Mesenchymal stem cell (in vitro differentiated cells and primary cell): ENCODE results near the gene RNF126. TPM values are rescaled to one million over a fixed set of nuclear protein-coding genes. Genes with fewer than 3 reads are reported as not detected.
A peak's percentile ranks its signal among the peaks of the same experiment; 100 is the strongest.

Experiments used
- DNase-seq: peaks from one replicate; pipeline ENCODE4 v3.0.0-alpha.2; 2013
- H2AFZ ChIP-seq: one replicate; pipeline ENCODE4 v1.6.1; 2013; ENCODE audit warnings: low read depth, mild to moderate bottlenecking, control low read depth, inconsistent platforms, low read length, moderate library complexity
- H2AK5ac ChIP-seq: 2 replicates; pipeline ENCODE4 v1.6.1; 2013; ENCODE audit warnings: low read length, moderate library complexity, mild to moderate bottlenecking, inconsistent platforms; ENCODE audit not compliant: severe bottlenecking
- H2BK120ac ChIP-seq: one replicate; pipeline ENCODE4 v1.6.1; 2013; ENCODE audit warnings: low read depth, mild to moderate bottlenecking, inconsistent platforms, low read length, moderate library complexity
- H2BK12ac ChIP-seq, 2 experiments: one replicate each; pipeline ENCODE4 v1.6.1; 2013; ENCODE audit warnings: inconsistent platforms in 2 of 2, low read length in 2 of 2, mild to moderate bottlenecking in 2 of 2, moderate library complexity in 2 of 2, control low read depth in 1 of 2
- H2BK15ac ChIP-seq: one replicate; pipeline ENCODE4 v1.6.1; 2013; ENCODE audit warnings: mild to moderate bottlenecking, low read depth, inconsistent platforms; ENCODE audit not compliant: poor library complexity, severe bottlenecking
- H2BK5ac ChIP-seq: 2 replicates; pipeline ENCODE4 v1.6.1; 2013; ENCODE audit warnings: low read depth, mild to moderate bottlenecking, low read length, control low read depth, inconsistent platforms; ENCODE audit not compliant: poor library complexity, severe bottlenecking
- H3K14ac ChIP-seq, 2 experiments: one replicate each; pipeline ENCODE4 v1.6.1; 2013; ENCODE audit warnings: inconsistent platforms in 2 of 2, low read length in 2 of 2, control low read depth in 1 of 2, mild to moderate bottlenecking in 1 of 2, moderate library complexity in 1 of 2
- H3K18ac ChIP-seq, 2 experiments: one replicate each; pipeline ENCODE4 v1.6.1; 2013; ENCODE audit warnings: inconsistent platforms in 2 of 2, low read length in 2 of 2, control low read depth in 1 of 2, low read depth in 1 of 2, mild to moderate bottlenecking in 1 of 2
- H3K23ac ChIP-seq, 2 experiments: one replicate each; pipeline ENCODE4 v1.6.1; 2013; ENCODE audit warnings: inconsistent platforms in 2 of 2, low read length in 2 of 2, mild to moderate bottlenecking in 2 of 2, moderate library complexity in 2 of 2, control low read depth in 1 of 2
- H3K27ac ChIP-seq: 2 replicates; pipeline ENCODE4 v1.5.1; 2013; ENCODE audit warnings: mild to moderate bottlenecking, moderate library complexity, low read length, control low read depth, inconsistent platforms; ENCODE audit not compliant: poor library complexity, severe bottlenecking
- H3K27me3 ChIP-seq, 2 experiments: 2 replicates each; pipeline versions ENCODE4 v1.6.1 to v1.7.0; 2013; ENCODE audit warnings: low read length in 2 of 2, mild to moderate bottlenecking in 2 of 2, moderate library complexity in 2 of 2, control low read depth in 1 of 2, inconsistent platforms in 1 of 2; ENCODE audit not compliant: control insufficient read depth in 1 of 2, insufficient read depth in 1 of 2
- H3K36me3 ChIP-seq, 2 experiments: 2 replicates each; pipeline versions ENCODE4 v1.6.1 to v1.7.0; 2013; ENCODE audit warnings: low read length in 2 of 2, control low read depth in 1 of 2, inconsistent platforms in 1 of 2, low read depth in 1 of 2, mild to moderate bottlenecking in 1 of 2; ENCODE audit not compliant: insufficient read depth in 2 of 2, control insufficient read depth in 1 of 2
- H3K4ac ChIP-seq, 2 experiments: one replicate each; pipeline ENCODE4 v1.6.1; 2013; ENCODE audit warnings: inconsistent platforms in 2 of 2, low read length in 2 of 2, mild to moderate bottlenecking in 2 of 2, moderate library complexity in 2 of 2, control low read depth in 1 of 2, low read depth in 1 of 2
- H3K4me1 ChIP-seq: 2 replicates; pipeline ENCODE4 v1.6.1; 2013; ENCODE audit warnings: low read depth, low read length, control low read depth; ENCODE audit not compliant: control insufficient read depth, insufficient read depth
- H3K4me2 ChIP-seq: 2 replicates; pipeline ENCODE4 v1.6.1; 2013; ENCODE audit warnings: low read length, mild to moderate bottlenecking, inconsistent platforms; ENCODE audit not compliant: poor library complexity, severe bottlenecking
- H3K4me3 ChIP-seq, 2 experiments: 2 replicates each; pipeline versions ENCODE4 v1.5.1 to v1.7.0; 2013; ENCODE audit warnings: low read length in 2 of 2, mild to moderate bottlenecking in 2 of 2, control low read depth in 1 of 2, low read depth in 1 of 2; ENCODE audit not compliant: insufficient read depth in 1 of 2
- H3K79me1 ChIP-seq: replicated peaks from 2 replicates; pipeline ENCODE4 v1.6.1; 2013; ENCODE audit warnings: mild to moderate bottlenecking, control low read depth, low read length, inconsistent platforms; ENCODE audit not compliant: poor library complexity, severe bottlenecking
- H3K9ac ChIP-seq: 2 replicates; pipeline ENCODE4 v1.7.0; 2013; ENCODE audit warnings: mild to moderate bottlenecking, low read length, moderate library complexity
- H3K9me3 ChIP-seq: 2 replicates; pipeline ENCODE4 v1.7.0; 2013; ENCODE audit warnings: mild to moderate bottlenecking, low read length; ENCODE audit not compliant: control insufficient read depth
- H4K8ac ChIP-seq: one replicate; pipeline ENCODE4 v1.6.1; 2013; ENCODE audit warnings: inconsistent platforms, mild to moderate bottlenecking, low read length, moderate library complexity
- H4K91ac ChIP-seq: one replicate; pipeline ENCODE4 v1.6.1; 2013; ENCODE audit warnings: mild to moderate bottlenecking, low read length, inconsistent platforms
- WGBS: methylation state at CpG from one replicate; pipeline ENCODE4 v1.1.7; 2013; ENCODE audit warnings: mixed read lengths; 5-methylcytosine and 5-hydroxymethylcytosine counted together
- polyA plus RNA-seq, 2 experiments: library from polyadenylated mRNA; stranded (reverse); fragments of 200-250 nt; gene quantifications; one replicate each; pipeline ENCODE4 v1.2.3, GENCODE V29; 2013

Gene RNF126
- polyA plus RNA-seq (2013, experiment 1 of 2), result 41.9 TPM
- 43.6 TPM for polyA plus RNA-seq (2013, experiment 2 of 2)

DNA sequence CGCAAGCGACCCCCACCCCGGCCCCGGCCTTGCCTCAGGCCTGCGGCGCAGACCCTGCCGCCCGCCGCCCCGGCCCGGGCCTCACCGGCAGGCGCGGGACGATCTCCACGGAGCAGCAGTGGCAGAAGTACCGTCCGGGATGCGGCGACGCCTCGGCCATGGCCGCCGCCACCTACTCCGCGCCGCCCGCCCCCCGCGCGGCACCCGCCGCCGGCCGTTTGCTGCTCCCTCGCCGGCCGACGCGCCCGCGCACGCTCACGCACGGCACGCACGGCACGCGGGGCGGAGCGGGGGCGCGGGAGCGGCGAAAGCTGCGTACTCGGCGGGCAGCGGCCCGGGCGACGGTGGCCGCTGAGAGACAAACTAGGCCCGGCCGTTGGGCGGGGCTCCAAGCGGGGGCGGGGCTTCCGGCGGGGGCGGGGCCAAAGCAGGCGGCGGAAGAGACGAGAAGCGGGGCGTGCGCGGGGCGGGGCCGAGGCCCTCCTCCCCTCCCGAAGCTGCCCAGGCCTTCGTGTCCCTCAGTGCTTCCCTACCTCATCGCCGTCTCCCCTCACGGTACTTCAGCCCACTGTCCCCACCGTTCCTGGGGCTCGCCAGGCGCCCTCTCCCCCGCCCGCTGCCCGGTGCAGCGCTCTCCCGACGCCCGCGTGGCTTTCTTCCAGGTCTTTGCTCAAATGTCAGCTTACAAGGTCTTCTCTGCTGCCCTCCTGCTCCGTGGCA, at the start of gene RNF126:
TSS of gene RNF126 (minus strand) at position 253 of the 720 bp plus-strand sequence. CDS start at position 160, 93 bp downstream.
- peaks cover 1% of the 10 kb centered on the region for H3K79me1 ChIP-seq
- peaks cover 0 to 34% of the 10 kb centered on the region in 2 experiments for H3K36me3 ChIP-seq
- H2BK5ac ChIP-seq, result peak within 1 kb of the TSS; percentile 50
- H3K4me2 ChIP-seq, result peak within 1 kb of the TSS; percentile 59
- H2BK12ac ChIP-seq, result peak within 1 kb of the TSS; percentile 51 to 95
- 7% methylated on average over 68 of the region's 97 CpGs for WGBS
- H3K4me3 ChIP-seq, result peak within 1 kb of the TSS; percentile 90 to 98
- H2AK5ac ChIP-seq, result peak within 1 kb of the TSS; percentile 99
- peaks cover 38% of the 10 kb centered on the region for H3K4me1 ChIP-seq
- peak within 1 kb of the TSS; percentile 90 for H2AFZ ChIP-seq
- peak; percentile 86 for DNase-seq
- peak within 1 kb of the TSS; percentile 90 for H3K9ac ChIP-seq
- H2BK120ac ChIP-seq, result peak within 1 kb of the TSS; percentile 64
- H3K23ac ChIP-seq, result peak within 1 kb of the TSS; percentile 75 to 82
- H3K4ac ChIP-seq, result peak within 1 kb of the TSS; percentile 97
- no peaks in the 10 kb centered on the region for H3K9me3 ChIP-seq
- H4K8ac ChIP-seq, result peak within 1 kb of the TSS; percentile 100
- no peaks in the 10 kb centered on the region for H3K27me3 ChIP-seq
- H3K14ac ChIP-seq, result peak within 1 kb of the TSS; percentile 83 to 97
- H3K27ac ChIP-seq, result peak within 1 kb of the TSS; percentile 67
- peak within 1 kb of the TSS; percentile 95 to 97 for H3K18ac ChIP-seq
- H2BK15ac ChIP-seq, result peak within 1 kb of the TSS; percentile 78
- H4K91ac ChIP-seq, result peak within 1 kb of the TSS; percentile 97

DNA sequence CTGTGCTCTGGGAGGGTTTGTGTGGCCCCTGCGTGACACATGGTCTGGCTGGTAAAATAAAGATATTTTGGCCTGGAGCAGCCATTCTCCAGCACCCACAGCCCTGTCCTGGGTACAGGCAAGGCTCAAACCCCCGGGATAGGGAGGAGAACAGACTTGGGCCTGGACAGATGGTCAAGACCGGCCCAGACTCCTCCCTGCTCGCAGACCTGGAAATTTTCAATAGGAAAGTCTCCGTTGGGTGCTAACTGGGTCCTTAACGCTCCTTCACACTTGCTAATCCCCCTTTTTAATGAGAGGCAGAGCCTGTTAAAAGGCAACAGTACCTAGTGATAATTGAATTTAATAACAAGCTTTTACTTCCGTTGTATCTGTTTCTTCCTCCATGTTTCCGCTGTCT, 48.2 kb upstream of the RNF126 start:
- Histone ChIP-seq H2BK5ac (no peak overlapping the region), H3K27ac (no peak overlapping the region), H3K4ac (no peak overlapping the region), H3K23ac (no peak overlapping the region), H3K9me3 (peaks cover 6% of the 10 kb centered on the region), H2AK5ac (no peak overlapping the region), H3K9ac (no peak overlapping the region), H3K36me3 (peaks cover 5 to 21% of the 10 kb centered on the region in 2 experiments), H4K8ac (no peak overlapping the region), H3K18ac (no peak overlapping the region), H3K27me3 (no peaks in the 10 kb centered on the region), H3K4me3 (peak overlapping the region in 1 of 2 experiments; percentile 80), H3K14ac (no peak overlapping the region), H3K4me2 (no peak overlapping the region), H2BK15ac (no peak overlapping the region), H4K91ac (no peak overlapping the region), H3K79me1 (peaks cover 20% of the 10 kb centered on the region), H3K4me1 (peaks cover 20% of the 10 kb centered on the region), H2BK120ac (no peak overlapping the region), H2BK12ac (no peak overlapping the region), H2AFZ (no peak overlapping the region)
- DNase-seq, result no peak
- 52% methylated on average over 7 of the region's 8 CpGs for WGBS

DNA sequence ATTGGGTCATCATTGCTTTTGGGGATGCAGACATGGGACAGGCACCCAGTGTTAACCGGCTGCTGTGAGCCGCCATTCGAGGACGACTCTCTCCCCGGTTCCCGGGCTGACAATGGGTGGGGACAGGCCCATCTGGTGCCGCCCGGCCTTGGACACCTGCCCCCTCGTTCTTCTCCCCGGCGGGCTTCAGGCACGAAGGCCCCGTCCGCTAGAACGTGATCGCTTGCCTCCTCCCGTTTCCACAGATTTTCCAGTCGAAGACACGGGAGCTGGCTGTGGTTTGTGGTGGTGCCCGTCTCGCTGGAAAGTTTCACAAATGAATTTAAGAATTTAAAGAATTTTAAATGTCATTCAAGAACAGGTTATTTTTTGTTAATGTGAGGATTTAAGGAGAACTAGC, 47.8 kb upstream of the RNF126 start:
- H3K36me3 ChIP-seq, result peaks cover 5 to 19% of the 10 kb centered on the region in 2 experiments
- no peak overlapping the region for H3K27ac ChIP-seq
- peak overlapping the region in 1 of 2 experiments; percentile 80 for H3K4me3 ChIP-seq
- peak overlapping the region; percentile 73 for H3K9ac ChIP-seq
- no peak overlapping the region for H3K14ac ChIP-seq
- peaks cover 20% of the 10 kb centered on the region for H3K4me1 ChIP-seq
- H3K4ac ChIP-seq, result no peak overlapping the region
- DNase-seq, result no peak
- H2AK5ac ChIP-seq, result no peak overlapping the region
- H3K4me2 ChIP-seq, result no peak overlapping the region
- no peak overlapping the region for H2AFZ ChIP-seq
- no peak overlapping the region for H4K91ac ChIP-seq
- H3K18ac ChIP-seq, result no peak overlapping the region
- peaks cover 18% of the 10 kb centered on the region for H3K79me1 ChIP-seq
- H3K23ac ChIP-seq, result no peak overlapping the region
- H2BK12ac ChIP-seq, result no peak overlapping the region
- H4K8ac ChIP-seq, result no peak overlapping the region
- H3K9me3 ChIP-seq, result peaks cover 6% of the 10 kb centered on the region
- 85% methylated on average over 21 of the region's 21 CpGs for WGBS
- no peak overlapping the region for H2BK120ac ChIP-seq
- no peaks in the 10 kb centered on the region for H3K27me3 ChIP-seq
- H2BK15ac ChIP-seq, result no peak overlapping the region
- no peak overlapping the region for H2BK5ac ChIP-seq

DNA sequence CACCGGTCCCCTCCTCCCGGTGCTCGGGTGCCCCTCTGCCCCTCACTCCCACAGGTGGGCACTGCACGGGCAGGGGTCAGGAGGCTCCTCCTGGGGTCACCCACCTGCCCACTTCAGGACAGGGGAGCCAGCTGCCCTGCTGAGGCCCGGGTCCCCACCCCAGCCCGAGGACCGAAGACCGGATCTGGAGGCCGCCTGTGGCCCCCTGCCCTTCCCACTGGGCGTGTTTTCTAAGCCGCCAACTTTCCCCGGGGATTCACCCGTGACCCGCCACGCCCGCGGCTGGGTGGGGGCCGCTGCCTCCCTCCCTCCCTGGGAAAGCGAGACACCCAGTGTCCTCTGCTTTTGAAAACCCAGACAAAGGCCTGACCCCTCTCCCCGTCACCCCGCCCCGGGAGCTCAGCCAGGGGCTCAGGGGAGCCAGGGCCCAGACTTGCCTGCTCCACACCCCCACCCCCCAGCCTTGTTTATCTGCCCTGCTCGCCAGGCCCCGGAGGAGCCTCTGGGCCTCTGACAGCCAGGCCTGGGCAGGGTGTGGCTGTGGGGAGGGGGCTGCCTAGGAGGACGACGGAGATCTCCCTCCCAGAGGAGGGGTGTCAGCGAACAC, 47.1 kb upstream of the RNF126 start:
- H3K79me1 ChIP-seq, result peaks cover 15% of the 10 kb centered on the region
- no peak overlapping the region for H2BK5ac ChIP-seq
- H3K27me3 ChIP-seq, result no peaks in the 10 kb centered on the region
- no peak overlapping the region for H2BK120ac ChIP-seq
- WGBS, result 78% methylated on average over 23 of the region's 27 CpGs
- no peak overlapping the region for H3K27ac ChIP-seq
- peak overlapping the region in 1 of 2 experiments; percentile 69 for H3K4ac ChIP-seq
- H2BK15ac ChIP-seq, result no peak overlapping the region
- peaks cover 0 to 14% of the 10 kb centered on the region in 2 experiments for H3K36me3 ChIP-seq
- peak overlapping the region; percentile 79 to 80 for H3K4me3 ChIP-seq
- no peak overlapping the region for H2AFZ ChIP-seq
- H2BK12ac ChIP-seq, result peak overlapping the region in 1 of 2 experiments; percentile 72
- H3K14ac ChIP-seq, result peak overlapping the region in 1 of 2 experiments; percentile 32
- DNase-seq, result no peak
- no peak overlapping the region for H2AK5ac ChIP-seq
- peak overlapping the region; percentile 94 for H3K4me2 ChIP-seq
- H3K9ac ChIP-seq, result peak overlapping the region; percentile 73
- H4K8ac ChIP-seq, result no peak overlapping the region
- H4K91ac ChIP-seq, result peak overlapping the region; percentile 27
- H3K18ac ChIP-seq, result peak overlapping the region in 1 of 2 experiments; percentile 46
- H3K9me3 ChIP-seq, result no peaks in the 10 kb centered on the region
- H3K4me1 ChIP-seq, result peaks cover 20% of the 10 kb centered on the region
- no peak overlapping the region for H3K23ac ChIP-seq
